ENCODE results near the gene OXA1L. TPM values are rescaled to one million over a fixed set of nuclear protein-coding genes. Genes with fewer than 3 reads are reported as not detected.
"Not testable (repeated sequence)": the region's sequence is repeated elsewhere in the genome, so short reads cannot be mapped to it uniquely, and the experiment has no call there.

OXA1L gene
- total RNA-seq, 1 donor from 2014 or later: 116 TPM

DNA sequence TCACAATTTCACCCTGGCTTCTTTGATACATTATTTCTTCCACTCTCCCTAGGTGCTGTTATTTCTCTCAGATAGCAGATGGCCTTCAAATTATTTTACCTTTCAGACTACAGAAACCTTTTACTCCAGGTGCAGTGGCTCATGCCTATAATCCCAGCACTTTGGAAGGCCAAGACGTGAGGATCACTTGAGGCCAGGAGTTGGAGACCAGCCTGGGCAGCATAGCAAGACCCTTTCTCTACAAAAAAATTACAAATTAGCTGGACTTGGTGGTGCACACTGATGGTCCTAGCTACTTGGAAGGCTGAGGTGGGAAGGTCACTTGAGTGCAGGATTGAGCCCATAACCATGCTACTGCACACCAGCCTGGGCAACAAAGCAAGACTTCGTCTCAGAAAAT is 25.7 kb downstream of the OXA1L start:
- no peaks in the 10 kb centered on the region for H3K4me1 ChIP-seq
- Mint-ChIP-seq H3K4me1 (peaks cover 1% of the 10 kb centered on the region), H3K9me3 (no peaks in the 10 kb centered on the region), H3K27me3 (ENCODE audit: insufficient read depth, low read depth) (peaks cover 6% of the 10 kb centered on the region), H3K36me3 (no peaks in the 10 kb centered on the region), H3K27ac (no peak overlapping the region), H3K4me3 (no peak overlapping the region)
- no peak for DNase-seq (ENCODE audit: low spot score)
- H2AFZ ChIP-seq (replicated peaks): no peak overlapping the region
- TF ChIP-seq EZH2phosphoT487 (IDR thresholded peaks at IDR 0.05) (no peak), CTCF (IDR thresholded peaks at IDR 0.05) (no peak), EZH2 (IDR thresholded peaks at IDR 0.05) (no peak)
- no peaks in the 10 kb centered on the region for H3K36me3 ChIP-seq
- no peaks in the 10 kb centered on the region for H3K79me2 ChIP-seq (ENCODE audit: low read depth)
- no peaks in the 10 kb centered on the region for H3K27me3 ChIP-seq
- no peak overlapping the region for H3K4me3 ChIP-seq
- no peak overlapping the region for H3K9ac ChIP-seq
- H3F3A ChIP-seq (ENCODE audit: low read depth): no peaks in the 10 kb centered on the region
- H4K20me1 ChIP-seq (ENCODE audit: low read depth): no peaks in the 10 kb centered on the region
- no peaks in the 10 kb centered on the region for H3K9me3 ChIP-seq (ENCODE audit: low read depth)
- H3K27ac ChIP-seq: no peak overlapping the region
- H3K4me2 ChIP-seq: no peak overlapping the region

- H3K4me1 Mint-ChIP-seq; H3K27ac Mint-ChIP-seq; H3K9me3 ChIP-seq (ENCODE audit: low read depth); H3K27ac ChIP-seq; H3K36me3 Mint-ChIP-seq; H2AFZ ChIP-seq (replicated peaks); H3K36me3 ChIP-seq; H3K79me2 ChIP-seq (ENCODE audit: low read depth); H3K4me2 ChIP-seq; H3K27me3 Mint-ChIP-seq (ENCODE audit: insufficient read depth, low read depth); H3K27me3 ChIP-seq; H3K9ac ChIP-seq; DNase-seq (ENCODE audit: low spot score); H3K4me3 Mint-ChIP-seq; H3F3A ChIP-seq (ENCODE audit: low read depth); H3K9me3 Mint-ChIP-seq; H4K20me1 ChIP-seq (ENCODE audit: low read depth); H3K4me1 ChIP-seq; H3K4me3 ChIP-seq: not testable (repeated sequence)
Observed at GRCh38 chr14:22793550-22793949, 27.1 kb downstream of the OXA1L start.

- Mint-ChIP-seq H3K36me3 (no peaks in the 10 kb centered on the region), H3K4me1 (peaks cover 7% of the 10 kb centered on the region), H3K9me3 (no peaks in the 10 kb centered on the region), H3K27ac (peak overlapping the region; percentile 69), H3K4me3 (no peak overlapping the region), H3K27me3 (ENCODE audit: insufficient read depth, low read depth) (peaks cover 6% of the 10 kb centered on the region)
- H3K27ac ChIP-seq: no peak overlapping the region
- H3K4me2 ChIP-seq: no peak overlapping the region
- H3K36me3 ChIP-seq: no peaks in the 10 kb centered on the region
- H4K20me1 ChIP-seq (ENCODE audit: low read depth): no peaks in the 10 kb centered on the region
- no peaks in the 10 kb centered on the region for H3K4me1 ChIP-seq
- no peaks in the 10 kb centered on the region for H3F3A ChIP-seq (ENCODE audit: low read depth)
- no peak overlapping the region for H3K9ac ChIP-seq
- H3K9me3 ChIP-seq (ENCODE audit: low read depth): no peaks in the 10 kb centered on the region
- H3K79me2 ChIP-seq (ENCODE audit: low read depth): no peaks in the 10 kb centered on the region
- H3K4me3 ChIP-seq: no peak overlapping the region
- H3K27me3 ChIP-seq: no peaks in the 10 kb centered on the region
- no peak overlapping the region for H2AFZ ChIP-seq (replicated peaks)
- DNase-seq (ENCODE audit: low spot score): no peak
- TF ChIP-seq EZH2 (IDR thresholded peaks at IDR 0.05): no peak
- TF ChIP-seq CTCF (IDR thresholded peaks at IDR 0.05): no peak
- TF ChIP-seq EZH2phosphoT487 (IDR thresholded peaks at IDR 0.05): no peak
Observed at GRCh38 chr14:22793976-22794375, 27.5 kb downstream of the OXA1L start.

DNA sequence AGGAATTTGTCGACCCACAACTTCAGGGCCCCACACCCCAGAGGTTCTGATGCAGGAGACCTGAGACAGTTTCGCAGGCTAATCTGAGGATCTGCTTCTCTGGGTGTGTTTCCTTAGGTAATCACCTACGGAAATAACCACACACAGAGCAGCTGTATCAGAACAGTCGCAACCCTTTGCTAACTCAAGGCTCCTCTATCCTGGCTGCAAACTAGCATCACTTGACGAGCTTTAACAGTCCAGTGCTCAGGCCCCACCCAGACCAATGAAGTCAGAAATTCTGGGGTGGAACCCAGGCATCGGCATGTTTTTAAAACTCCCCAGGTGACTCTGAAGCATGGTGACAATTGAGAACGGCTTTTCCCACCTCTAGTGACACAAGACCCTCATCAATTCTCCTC is 28.1 kb downstream of the OXA1L start:
- H3K4me1 Mint-ChIP-seq: peaks cover 7% of the 10 kb centered on the region
- Histone ChIP-seq H3K4me1 (no peaks in the 10 kb centered on the region), H3K9me3 (ENCODE audit: low read depth) (no peaks in the 10 kb centered on the region), H3K4me3 (no peak overlapping the region), H3K36me3 (no peaks in the 10 kb centered on the region), H3F3A (ENCODE audit: low read depth) (no peaks in the 10 kb centered on the region), H3K9ac (no peak overlapping the region), H4K20me1 (ENCODE audit: low read depth) (no peaks in the 10 kb centered on the region), H3K4me2 (no peak overlapping the region), H3K27me3 (no peaks in the 10 kb centered on the region), H3K79me2 (ENCODE audit: low read depth) (no peaks in the 10 kb centered on the region), H3K27ac (no peak overlapping the region), H2AFZ (replicated peaks) (no peak overlapping the region)
- no peak for DNase-seq (ENCODE audit: low spot score)
- TF ChIP-seq CTCF (IDR thresholded peaks at IDR 0.05) (no peak), EZH2 (IDR thresholded peaks at IDR 0.05) (no peak), EZH2phosphoT487 (IDR thresholded peaks at IDR 0.05) (no peak)
- no peak overlapping the region for H3K27ac Mint-ChIP-seq
- no peaks in the 10 kb centered on the region for H3K9me3 Mint-ChIP-seq
- peaks cover 6% of the 10 kb centered on the region for H3K27me3 Mint-ChIP-seq (ENCODE audit: insufficient read depth, low read depth)
- H3K36me3 Mint-ChIP-seq: no peaks in the 10 kb centered on the region
- no peak overlapping the region for H3K4me3 Mint-ChIP-seq

All from neural progenitor cell (in vitro differentiated cells).